Measurements from ENCODE around the gene GLYATL1B. TPM values are rescaled to one million over a fixed set of nuclear protein-coding genes. Genes with fewer than 3 reads are reported as not detected.
"Not testable (repeated sequence)": the region's sequence is repeated elsewhere in the genome, so short reads cannot be mapped to it uniquely, and the experiment has no call there.

GLYATL1B gene
- polyA plus RNA-seq, 1 donor from 2014 or later = 0.26 TPM

- peaks cover 4% of the 10 kb centered on the region for H3K36me3 Mint-ChIP-seq
Observed at GRCh38 chr11:59078435-59078834, 7.7 kb upstream of the GLYATL1B start.

GRCh38 chr11:59079086-59079485 is 7.0 kb upstream of the GLYATL1B start:
- peaks cover 42 to 52% (median 42%) of the 10 kb centered on the region in 3 donors for H3K4me1 Mint-ChIP-seq

More at GRCh38 chr11:59078435-59078834, 7.7 kb upstream of the GLYATL1B start:
- Mint-ChIP-seq H3K9me3 (peaks cover under 1 to 9% (median 1%) of the 10 kb centered on the region in 3 donors), H3K4me1 (peaks cover 36 to 50% (median 42%) of the 10 kb centered on the region in 3 donors), H3K27ac (peak overlapping the region; percentile 75 to 85 (median 82)), H3K27me3 (no peaks in the 10 kb centered on the region), H3K4me3 (peak overlapping the region; percentile 13 to 89 (median 64))

GRCh38 chr11:59080421-59080820 is 5.7 kb upstream of the GLYATL1B start:
- H3K4me3 Mint-ChIP-seq = peak overlapping the region in 1 of 4 donors; percentile 89
- not testable (repeated sequence) for H3K9me3 Mint-ChIP-seq, H3K27me3 Mint-ChIP-seq, H3K36me3 Mint-ChIP-seq, H3K27ac Mint-ChIP-seq
- H3K4me1 Mint-ChIP-seq = peaks cover 42 to 47% (median 47%) of the 10 kb centered on the region in 3 donors

More at GRCh38 chr11:59079086-59079485, 7.0 kb upstream of the GLYATL1B start:
- no peaks in the 10 kb centered on the region for H3K27me3 Mint-ChIP-seq
- H3K36me3 Mint-ChIP-seq = peaks cover 5% of the 10 kb centered on the region
- peak overlapping the region; percentile 0 to 89 (median 64) for H3K4me3 Mint-ChIP-seq
- peaks cover 0 to 7% (median 0%) of the 10 kb centered on the region in 3 donors for H3K9me3 Mint-ChIP-seq
- peak overlapping the region; percentile 75 to 85 (median 82) for H3K27ac Mint-ChIP-seq

GRCh38 chr11:59081430-59082020 is 4.6 kb upstream of the GLYATL1B start:
- peaks cover 42 to 47% (median 44%) of the 10 kb centered on the region in 3 donors for H3K4me1 Mint-ChIP-seq
- H3K27me3 Mint-ChIP-seq, H3K9me3 Mint-ChIP-seq, H3K27ac Mint-ChIP-seq: not testable (repeated sequence)
- peak overlapping the region in 1 of 4 donors; percentile 33 for H3K4me3 Mint-ChIP-seq
- peaks cover 12% of the 10 kb centered on the region for H3K36me3 Mint-ChIP-seq

- peaks cover 15 to 34% (median 27%) of the 10 kb centered on the region in 3 donors for H3K4me1 Mint-ChIP-seq
- peak overlapping the region in 2 of 4 donors; percentile 26 to 79 for H3K4me3 Mint-ChIP-seq
- no peaks in the 10 kb centered on the region for H3K9me3 Mint-ChIP-seq
- peaks cover 19% of the 10 kb centered on the region for H3K36me3 Mint-ChIP-seq
- H3K27ac Mint-ChIP-seq = peak overlapping the region in 1 of 3 donors; percentile 22
- no peaks in the 10 kb centered on the region for H3K27me3 Mint-ChIP-seq
Observed at GRCh38 chr11:59088162-59088561, 2.1 kb downstream of the GLYATL1B start.

- H3K4me1 Mint-ChIP-seq = peaks cover 35 to 51% (median 48%) of the 10 kb centered on the region in 3 donors
Observed at GRCh38 chr11:59093576-59093975, 7.5 kb downstream of the GLYATL1B start.

GRCh38 chr11:59095225-59095624 is 9.1 kb downstream of the GLYATL1B start:
- Mint-ChIP-seq H3K36me3 (peaks cover 12% of the 10 kb centered on the region), H3K4me1 (peaks cover 36 to 53% (median 49%) of the 10 kb centered on the region in 3 donors), H3K4me3 (peak overlapping the region; percentile 3 to 96 (median 70))

More at GRCh38 chr11:59093576-59093975, 7.5 kb downstream of the GLYATL1B start:
- not testable (repeated sequence) for H3K9me3 Mint-ChIP-seq, H3K27ac Mint-ChIP-seq, H3K4me3 Mint-ChIP-seq, H3K27me3 Mint-ChIP-seq
- peaks cover 11% of the 10 kb centered on the region for H3K36me3 Mint-ChIP-seq

GRCh38 chr11:59095972-59096575 is 10.0 kb downstream of the GLYATL1B start:
- peak overlapping the region; percentile 71 to 96 (median 81) for H3K27ac Mint-ChIP-seq
- H3K27me3 Mint-ChIP-seq, H3K9me3 Mint-ChIP-seq: not testable (repeated sequence)
- peak overlapping the region in 3 of 4 donors; percentile 65 to 96 (median 88) for H3K4me3 Mint-ChIP-seq
- H3K36me3 Mint-ChIP-seq = peaks cover 12% of the 10 kb centered on the region
- H3K4me1 Mint-ChIP-seq = peaks cover 43 to 60% (median 54%) of the 10 kb centered on the region in 3 donors

More at GRCh38 chr11:59095225-59095624, 9.1 kb downstream of the GLYATL1B start:
- H3K27me3 Mint-ChIP-seq, H3K9me3 Mint-ChIP-seq: not testable (repeated sequence)
- H3K27ac Mint-ChIP-seq = peak overlapping the region; percentile 15 to 96 (median 71)

- no peaks in the 10 kb centered on the region for H3K27me3 Mint-ChIP-seq
- peaks cover 52 to 67% (median 63%) of the 10 kb centered on the region in 3 donors for H3K4me1 Mint-ChIP-seq
- peaks cover 8% of the 10 kb centered on the region for H3K36me3 Mint-ChIP-seq
- H3K9me3 Mint-ChIP-seq = peaks cover 0 to 9% (median 5%) of the 10 kb centered on the region in 3 donors
- peak overlapping the region; percentile 71 to 96 (median 81) for H3K27ac Mint-ChIP-seq
- H3K4me3 Mint-ChIP-seq = peak overlapping the region; percentile 65 to 96 (median 84)
Observed at GRCh38 chr11:59097113-59097708, 11.1 kb downstream of the GLYATL1B start.

- peak overlapping the region; percentile 65 to 96 (median 84) for H3K4me3 Mint-ChIP-seq
- not testable (repeated sequence) for H3K36me3 Mint-ChIP-seq, H3K27me3 Mint-ChIP-seq, H3K9me3 Mint-ChIP-seq
- peak overlapping the region; percentile 71 to 88 (median 81) for H3K27ac Mint-ChIP-seq
- H3K4me1 Mint-ChIP-seq = peaks cover 59 to 70% (median 69%) of the 10 kb centered on the region in 3 donors
Observed at GRCh38 chr11:59097938-59098337, 11.8 kb downstream of the GLYATL1B start.

- Mint-ChIP-seq H3K4me1 (peaks cover 59 to 75% (median 64%) of the 10 kb centered on the region in 3 donors), H3K27ac (peak overlapping the region; percentile 72 to 94 (median 93)), H3K27me3 (peaks cover 3% of the 10 kb centered on the region), H3K9me3 (peaks cover 0 to 9% (median 5%) of the 10 kb centered on the region in 3 donors), H3K36me3 (peaks cover 3% of the 10 kb centered on the region), H3K4me3 (peak overlapping the region; percentile 86 to 98 (median 90))
Observed at GRCh38 chr11:59102259-59102765, 16.2 kb downstream of the GLYATL1B start.

- Mint-ChIP-seq H3K27ac (peak within 1 kb of the TSS; percentile 69 to 90 (median 79)), H3K4me1 (peaks cover 52 to 65% (median 57%) of the 10 kb centered on the region in 3 donors), H3K36me3 (peaks cover 2% of the 10 kb centered on the region), H3K27me3 (peaks cover 6% of the 10 kb centered on the region), H3K9me3 (no peaks in the 10 kb centered on the region), H3K4me3 (peak within 1 kb of the TSS; percentile 83 to 97 (median 91))
Observed at GRCh38 chr11:59106363-59107336, 20.5 kb downstream of the GLYATL1B start, which contains the start of gene FAM111B. FAM111B (plus strand) TSS chr11:59107237; CDS start chr11:59109626, 2,389 bp downstream.

GRCh38 chr11:59107721-59108120 is 21.6 kb downstream of the GLYATL1B start:
- H3K36me3 Mint-ChIP-seq, H3K9me3 Mint-ChIP-seq, H3K27me3 Mint-ChIP-seq: not testable (repeated sequence)
- H3K4me3 Mint-ChIP-seq = peak overlapping the region; percentile 83 to 97 (median 91)
- peak overlapping the region in 2 of 3 donors; percentile 69 to 79 for H3K27ac Mint-ChIP-seq
- H3K4me1 Mint-ChIP-seq = peaks cover 45 to 54% (median 49%) of the 10 kb centered on the region in 3 donors

- H3K36me3 Mint-ChIP-seq = peaks cover 6% of the 10 kb centered on the region
- H3K9me3 Mint-ChIP-seq = peaks cover 4 to 5% (median 4%) of the 10 kb centered on the region in 3 donors
- peaks cover 21 to 22% (median 22%) of the 10 kb centered on the region in 3 donors for H3K4me1 Mint-ChIP-seq
- no peak overlapping the region for H3K27ac Mint-ChIP-seq
- peaks cover 3% of the 10 kb centered on the region for H3K27me3 Mint-ChIP-seq
- H3K4me3 Mint-ChIP-seq = no peak overlapping the region
Observed at GRCh38 chr11:59112494-59112893, 26.4 kb downstream of the GLYATL1B start.

Data from IgD-negative memory B cell (primary cell).